NK-92 (cell line): Measurements from ENCODE around the gene PLCE1.
"Not testable (repeated sequence)": the region's sequence is repeated elsewhere in the genome, so short reads cannot be mapped to it uniquely, and the experiment has no call there.

Experiments used
- DNase-seq: peaks from one replicate; lab custom pipeline; 2025; ENCODE audit not compliant: unreplicated experiment; lab: John Stamatoyannopoulos, UW

Gene PLCE1

GRCh38 chr10:93993782-93994437, at the start of gene PLCE1:
Gene PLCE1, plus strand, starts transcription at chr10:93993931. Its CDS starts 37,116 bp downstream, at chr10:94031047.
- DNase-seq: no peak

- no peak for DNase-seq
These were observed 47.9 kb upstream of the PLCE1 start for GRCh38 chr10:93945819-93946218.

- DNase-seq: no peak
These were observed 46.7 kb upstream of the PLCE1 start for GRCh38 chr10:93947055-93947454.

GRCh38 chr10:93947524-93947923, 46.2 kb upstream of the PLCE1 start:
- no peak for DNase-seq

GRCh38 chr10:93951905-93952304, 41.8 kb upstream of the PLCE1 start:
- DNase-seq: no peak

GRCh38 chr10:93954299-93954698, 39.4 kb upstream of the PLCE1 start:
- DNase-seq: no peak

GRCh38 chr10:93954726-93955363, 38.9 kb upstream of the PLCE1 start:
- no peak for DNase-seq

- no peak for DNase-seq
These were observed 34.9 kb upstream of the PLCE1 start for GRCh38 chr10:93958834-93959233.

GRCh38 chr10:93960988-93961387, 32.7 kb upstream of the PLCE1 start:
- DNase-seq: not testable (repeated sequence)

- DNase-seq: no peak
These were observed 30.8 kb upstream of the PLCE1 start for GRCh38 chr10:93962973-93963372.

GRCh38 chr10:93963434-93963833, 30.3 kb upstream of the PLCE1 start:
- no peak for DNase-seq

- DNase-seq: no peak
These were observed 27.8 kb upstream of the PLCE1 start for GRCh38 chr10:93965911-93966310.

GRCh38 chr10:93967756-93968155, 26.0 kb upstream of the PLCE1 start:
- DNase-seq: no peak

- no peak for DNase-seq
These were observed 25.2 kb upstream of the PLCE1 start for GRCh38 chr10:93968540-93968945.

GRCh38 chr10:93970433-93971010, 23.2 kb upstream of the PLCE1 start:
- not testable (repeated sequence) for DNase-seq

GRCh38 chr10:93973748-93974445, 19.8 kb upstream of the PLCE1 start:
- DNase-seq: no peak

- DNase-seq: no peak
These were observed 16.3 kb upstream of the PLCE1 start for GRCh38 chr10:93977442-93977841.

- no peak for DNase-seq
These were observed 13.2 kb upstream of the PLCE1 start for GRCh38 chr10:93980486-93980885.

GRCh38 chr10:93991114-93991513, 2.6 kb upstream of the PLCE1 start:
- DNase-seq: no peak

GRCh38 chr10:93991596-93992284, 2.0 kb upstream of the PLCE1 start:
- DNase-seq: no peak

GRCh38 chr10:93992400-93993030, 1.2 kb upstream of the PLCE1 start:
- DNase-seq: no peak
